Chondrocyte (in vitro differentiated cells): ENCODE results near the gene KLHDC1. TPM values are rescaled to one million over a fixed set of nuclear protein-coding genes. Genes with fewer than 3 reads are reported as not detected.
"Not testable (repeated sequence)": the region's sequence is repeated elsewhere in the genome, so short reads cannot be mapped to it uniquely, and the experiment has no call there.

Experiments
- DNase-seq: peaks from one replicate; pipeline ENCODE4 v3.0.0; 2021; ENCODE audit warnings: mixed read lengths, low spot score
- H3K27ac Mint-ChIP-seq: one replicate; pipeline ENCODE4 v1.8.0; 2021; ENCODE audit warnings: mild to moderate bottlenecking, moderate library complexity, mixed read lengths; ENCODE audit not compliant: unreplicated experiment
- H3K27me3 Mint-ChIP-seq: 2 replicates; pipeline ENCODE4 v1.8.0; 2021; ENCODE audit warnings: low read depth, mixed read lengths
- H3K36me3 Mint-ChIP-seq: 2 replicates; pipeline ENCODE4 v1.8.0; 2021; ENCODE audit warnings: low read depth, mixed read lengths
- H3K4me1 Mint-ChIP-seq: 2 replicates; pipeline ENCODE4 v1.8.0; 2021; ENCODE audit warnings: low read depth, mild to moderate bottlenecking, mixed read lengths
- H3K4me3 Mint-ChIP-seq: one replicate; pipeline ENCODE4 v1.8.0; 2021; ENCODE audit warnings: mild to moderate bottlenecking, moderate library complexity, mixed read lengths; ENCODE audit not compliant: unreplicated experiment
- H3K9me3 Mint-ChIP-seq: 2 replicates; pipeline ENCODE4 v1.8.0; 2021; ENCODE audit warnings: low read depth, mixed read lengths
- CTCF ChIP-seq: fragments of 200-600 bp; sonication (generic); IDR thresholded peaks from 2 replicates; pipeline ENCODE4 v1.5.0; 2021; ENCODE audit warnings: antibody characterized with exemption, mild to moderate bottlenecking, moderate library complexity
- total RNA-seq: library from RNA; stranded (reverse); gene quantifications from 3 replicates; pipeline ENCODE4 v1.2.1, GENCODE V29; 2021

KLHDC1 gene
- total RNA-seq, 1 donor from 2014 or later, result 4.5 TPM

GRCh38 chr14:49703965-49704364 lies 11.0 kb downstream of the KLHDC1 start:
- DNase-seq, result no peak
- no peaks in the 10 kb centered on the region for H3K27me3 Mint-ChIP-seq
- peaks cover 3% of the 10 kb centered on the region for H3K36me3 Mint-ChIP-seq
- H3K27ac Mint-ChIP-seq, result no peak overlapping the region
- TF ChIP-seq CTCF, result no peak
- no peaks in the 10 kb centered on the region for H3K9me3 Mint-ChIP-seq
- H3K4me3 Mint-ChIP-seq, result no peak overlapping the region
- H3K4me1 Mint-ChIP-seq, result no peaks in the 10 kb centered on the region

DNA sequence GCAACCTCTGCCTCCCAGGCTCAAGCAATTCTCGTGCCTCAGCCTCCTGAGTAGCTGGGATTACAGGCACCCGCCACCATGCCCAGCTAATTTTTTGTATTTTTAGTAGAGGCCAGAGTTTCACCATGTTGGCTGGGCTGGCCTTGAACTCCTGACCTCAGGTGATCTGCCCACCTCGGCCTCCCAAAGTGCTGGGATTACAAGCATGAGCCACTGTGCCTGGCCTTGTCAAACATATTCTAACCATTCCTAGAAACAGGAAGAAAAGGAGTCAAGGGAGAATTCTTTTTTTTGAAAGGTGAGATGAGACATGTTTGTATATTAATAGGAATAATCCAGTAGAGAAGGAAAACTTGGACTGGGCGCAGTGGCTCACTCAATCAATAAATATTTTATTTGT lies 11.6 kb downstream of the KLHDC1 start:
- H3K4me3 Mint-ChIP-seq, H3K36me3 Mint-ChIP-seq, H3K4me1 Mint-ChIP-seq, H3K27me3 Mint-ChIP-seq, H3K27ac Mint-ChIP-seq, DNase-seq, H3K9me3 Mint-ChIP-seq: not testable (repeated sequence)

DNA sequence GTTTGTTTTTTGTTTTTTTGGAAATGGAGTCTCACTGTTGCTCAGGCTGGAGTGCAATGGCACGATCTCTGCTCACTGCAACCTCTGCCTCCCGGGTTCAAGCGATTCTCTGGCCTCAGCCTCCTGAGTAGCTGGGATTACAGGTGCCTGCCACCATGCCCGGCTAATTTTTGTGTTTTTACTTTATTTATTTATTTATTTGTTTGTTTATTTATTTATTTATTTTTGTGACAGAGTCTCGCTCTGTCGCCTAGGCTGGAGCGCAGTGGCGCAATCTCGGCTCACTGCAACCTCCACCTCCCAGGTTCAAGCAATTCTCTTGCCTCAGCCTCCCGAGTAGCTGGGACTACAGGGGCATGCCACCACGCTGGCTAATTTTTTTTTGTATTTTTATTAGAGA lies 18.1 kb downstream of the KLHDC1 start:
- H3K27me3 Mint-ChIP-seq, DNase-seq, H3K36me3 Mint-ChIP-seq, H3K27ac Mint-ChIP-seq, H3K9me3 Mint-ChIP-seq, H3K4me3 Mint-ChIP-seq, H3K4me1 Mint-ChIP-seq: not testable (repeated sequence)

GRCh38 chr14:49720744-49721143 lies 27.8 kb downstream of the KLHDC1 start:
- H3K27me3 Mint-ChIP-seq, result no peaks in the 10 kb centered on the region
- H3K27ac Mint-ChIP-seq, result no peak overlapping the region
- H3K4me1 Mint-ChIP-seq, result no peaks in the 10 kb centered on the region
- peaks cover 29% of the 10 kb centered on the region for H3K36me3 Mint-ChIP-seq
- no peak for DNase-seq
- no peak overlapping the region for H3K4me3 Mint-ChIP-seq
- no peak for TF ChIP-seq CTCF
- H3K9me3 Mint-ChIP-seq, result peaks cover 5% of the 10 kb centered on the region

DNA sequence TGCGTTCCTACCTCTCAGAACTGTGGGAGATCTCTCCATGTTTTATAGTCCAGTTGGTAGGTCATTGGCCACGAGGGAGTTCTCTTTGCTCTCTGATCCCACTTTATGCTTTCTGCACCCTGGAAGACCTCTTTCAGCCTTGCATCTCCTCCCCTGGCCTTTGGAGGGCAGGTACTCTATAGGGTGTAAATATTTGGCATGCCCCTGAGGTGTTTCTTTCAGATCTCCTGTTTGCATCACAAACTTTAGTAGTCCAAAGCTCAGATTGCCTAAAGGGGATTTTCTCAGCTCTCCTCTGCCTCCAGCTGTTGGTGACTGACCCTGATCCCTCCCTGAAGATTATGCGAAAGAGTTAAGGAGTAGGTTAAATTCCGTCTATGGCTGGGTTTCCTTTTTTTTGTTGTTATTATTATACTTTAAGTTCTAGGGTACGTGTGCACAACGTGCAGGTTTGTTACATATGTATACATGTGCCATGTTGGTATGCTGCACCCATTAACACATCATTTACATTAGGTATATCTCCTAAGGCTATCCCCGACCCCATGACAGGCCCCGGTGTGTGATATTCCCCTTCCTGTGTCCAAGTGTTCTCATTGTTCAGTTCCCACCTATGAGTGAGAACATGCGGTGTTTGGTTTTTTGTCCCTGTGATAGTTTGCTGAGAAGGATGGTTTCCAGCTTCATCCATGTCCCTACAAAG lies 29.0 kb downstream of the KLHDC1 start:
- not testable (repeated sequence) for DNase-seq, H3K4me1 Mint-ChIP-seq, H3K27me3 Mint-ChIP-seq, H3K9me3 Mint-ChIP-seq, H3K4me3 Mint-ChIP-seq, H3K27ac Mint-ChIP-seq
- H3K36me3 Mint-ChIP-seq, result peaks cover 29% of the 10 kb centered on the region

GRCh38 chr14:49727171-49727570 lies 34.3 kb downstream of the KLHDC1 start:
- no peaks in the 10 kb centered on the region for H3K9me3 Mint-ChIP-seq
- H3K36me3 Mint-ChIP-seq, result peaks cover 21% of the 10 kb centered on the region
- no peaks in the 10 kb centered on the region for H3K27me3 Mint-ChIP-seq
- no peaks in the 10 kb centered on the region for H3K4me1 Mint-ChIP-seq
- DNase-seq, result no peak
- TF ChIP-seq CTCF, result no peak
- H3K27ac Mint-ChIP-seq, result no peak overlapping the region
- H3K4me3 Mint-ChIP-seq, result no peak overlapping the region

DNA sequence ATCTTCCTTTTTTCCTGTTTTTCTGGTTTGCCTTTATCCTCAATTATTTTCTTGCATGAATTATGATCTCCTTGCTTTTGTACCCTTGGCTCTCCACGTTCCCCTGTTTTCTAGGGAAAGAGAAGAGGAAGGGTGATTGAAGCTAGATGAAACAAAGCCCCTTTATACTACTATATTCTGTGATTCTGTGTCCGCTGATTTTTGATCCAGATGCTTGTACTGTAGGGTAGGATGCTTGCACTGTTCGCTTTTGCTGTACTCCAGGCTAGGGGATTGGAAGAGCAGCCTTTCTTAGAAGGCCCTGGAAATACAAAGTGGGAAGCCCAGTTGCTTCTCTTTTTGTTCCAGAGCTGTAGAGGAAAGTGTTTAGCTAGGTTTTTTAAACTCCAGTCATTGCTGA lies 40.0 kb downstream of the KLHDC1 start:
- Mint-ChIP-seq H3K9me3 (no peaks in the 10 kb centered on the region), H3K4me1 (no peaks in the 10 kb centered on the region), H3K27ac (no peak overlapping the region), H3K27me3 (no peaks in the 10 kb centered on the region), H3K4me3 (no peak overlapping the region), H3K36me3 (peaks cover 16% of the 10 kb centered on the region)
- TF ChIP-seq CTCF, result no peak
- DNase-seq, result no peak
